GM12891 (cell line): Measurements from ENCODE around the gene ZNRD2.

ENCODE experiments used
- DNase-seq: peaks from one replicate; pipeline ENCODE4 v3.0.0; 2011; ENCODE audit warnings: low spot score; ENCODE audit not compliant: insufficient read length
- FAIRE-seq: peaks from 2 replicates; lab custom pipeline; 2011; peaks lifted over from hg19 to GRCh38; lab: Jason Lieb, UNC
- PAX5 ChIP-seq: IDR thresholded peaks from 2 replicates; pipeline ENCODE4 v1.6.1; 2011; ENCODE audit warnings: low read length, moderate library complexity, mild to moderate bottlenecking; ENCODE audit not compliant: insufficient read depth, severe bottlenecking
- POLR2A ChIP-seq: IDR thresholded peaks from 2 replicates; pipeline ENCODE4 v1.6.1; 2011; ENCODE audit warnings: low read depth, low read length, control low read depth
- POLR2AphosphoS5 ChIP-seq: IDR thresholded peaks from 2 replicates; pipeline ENCODE4 v1.6.1; 2011; ENCODE audit warnings: low read depth, low read length, control low read depth
- POU2F2 ChIP-seq: IDR thresholded peaks from 2 replicates; pipeline ENCODE4 v1.6.1; 2011; ENCODE audit warnings: low read depth, mild to moderate bottlenecking, control low read depth, low read length, moderate library complexity
- SPI1 ChIP-seq: IDR thresholded peaks from 2 replicates; pipeline ENCODE4 v1.6.1; 2011; ENCODE audit warnings: low read depth, low read length, control low read depth
- TAF1 ChIP-seq: IDR thresholded peaks from 2 replicates; pipeline ENCODE4 v1.6.1; 2011; ENCODE audit warnings: low read depth, low read length, control low read depth

Gene ZNRD2

GRCh38 chr11:65538232-65538914 is 31.9 kb upstream of the ZNRD2 start:
- FAIRE-seq (no peak), DNase-seq (no peak)
- TF ChIP-seq POLR2A (no peak), POLR2AphosphoS5 (no peak), SPI1 (no peak), TAF1 (no peak), POU2F2 (no peak), PAX5 (no peak)

DNA sequence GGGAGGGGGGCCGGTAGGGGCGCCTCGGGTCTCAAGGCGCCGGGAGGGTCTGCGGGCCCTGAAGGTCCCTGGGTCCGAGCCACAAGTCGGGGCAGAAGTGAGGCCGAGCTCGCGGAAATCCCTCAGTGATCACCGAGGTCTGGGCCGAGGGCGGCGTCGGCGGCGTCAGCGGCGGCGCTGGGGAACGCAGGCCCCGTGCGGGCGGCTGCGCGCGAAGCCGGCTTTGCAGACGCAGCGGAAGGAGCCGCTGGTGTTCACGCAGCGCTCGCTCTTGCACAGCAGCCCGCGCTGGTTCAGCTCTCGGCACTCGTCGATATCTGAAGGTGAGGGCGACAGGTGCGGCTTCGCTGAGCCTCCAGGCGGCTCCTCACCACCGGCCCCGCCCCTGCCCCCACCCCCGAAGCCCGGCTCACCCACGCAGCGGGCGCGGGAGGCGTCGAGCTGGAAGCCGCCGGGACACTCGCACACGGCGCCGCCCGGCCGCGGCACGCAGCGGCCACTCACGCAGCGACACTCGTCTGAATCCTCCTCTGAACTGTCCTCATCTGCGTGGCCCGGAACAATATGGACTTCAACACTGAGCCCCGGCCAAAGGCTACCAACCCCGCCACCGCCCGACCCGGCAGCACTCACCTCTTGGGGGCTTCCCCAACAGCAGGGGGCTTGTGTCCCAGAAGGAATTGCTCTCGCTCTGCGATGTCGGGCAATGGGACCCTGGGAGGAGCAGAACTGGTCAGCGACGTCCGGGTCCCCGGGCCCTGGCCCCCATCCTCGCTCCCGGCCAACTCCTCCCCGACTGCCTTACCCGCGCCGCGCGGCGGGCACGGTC is 31.1 kb upstream of the ZNRD2 start:
- FAIRE-seq, result no peak
- DNase-seq, result no peak
- TF ChIP-seq POLR2A, result no peak
- TF ChIP-seq TAF1, result no peak
- TF ChIP-seq POU2F2, result no peak
- TF ChIP-seq SPI1, result no peak
- no peak for TF ChIP-seq POLR2AphosphoS5
- TF ChIP-seq PAX5, result no peak

GRCh38 chr11:65539744-65540289 is 30.5 kb upstream of the ZNRD2 start:
- TF ChIP-seq SPI1 (no peak), POLR2A (no peak), PAX5 (no peak), POU2F2 (no peak), TAF1 (no peak), POLR2AphosphoS5 (no peak)
- FAIRE-seq, result no peak
- peak; percentile 89 for DNase-seq

GRCh38 chr11:65540290-65541092 is 29.8 kb upstream of the ZNRD2 start:
- DNase-seq (peak; percentile 99), FAIRE-seq (peak; percentile 97)
- TF ChIP-seq POLR2AphosphoS5 (peak; percentile 43; the same call in 1 of the 2 replicates), TAF1 (no peak), PAX5 (peak; percentile 64)

DNA sequence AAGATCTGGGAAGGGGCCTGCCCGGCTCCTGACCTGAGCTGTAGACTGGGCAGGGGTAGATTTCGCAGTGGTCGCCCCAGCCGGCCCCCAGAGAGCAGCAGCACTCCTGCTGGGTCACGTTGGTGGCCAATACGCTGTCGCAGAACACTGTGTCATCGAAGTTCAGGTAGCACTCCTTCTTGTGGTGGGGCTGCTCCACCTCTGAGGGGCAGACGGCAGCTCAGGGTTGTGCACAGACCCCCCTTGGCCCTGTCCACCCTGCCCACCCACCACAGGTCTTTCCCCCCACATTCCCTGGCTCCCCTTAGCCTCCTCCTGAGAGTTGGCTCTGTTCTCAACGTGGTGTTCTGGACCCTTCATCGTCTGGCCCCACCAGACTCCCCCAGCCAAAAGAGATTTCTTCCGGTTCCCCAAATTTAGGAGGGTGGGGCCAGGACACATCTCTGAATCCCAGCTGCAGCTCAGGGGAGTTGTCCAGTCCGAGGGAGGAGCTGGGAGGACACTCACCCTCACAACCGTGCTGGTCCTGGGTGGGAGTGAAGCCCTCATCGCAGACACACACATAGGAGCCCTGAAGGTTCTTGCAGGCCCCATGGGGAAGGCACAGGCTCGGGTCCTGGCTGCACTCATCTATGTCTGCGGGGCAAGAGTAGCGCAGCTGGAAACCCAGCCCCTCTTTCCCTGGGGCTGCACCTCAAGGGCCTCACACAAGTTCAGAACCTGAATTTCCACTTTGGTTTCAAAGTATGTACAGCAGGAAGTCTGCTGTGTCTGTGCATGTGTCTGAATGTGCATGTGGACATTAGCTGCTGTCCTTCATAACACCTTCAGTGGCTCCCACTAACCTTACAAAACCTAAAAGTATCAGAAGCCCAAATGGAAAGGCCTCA is 28.9 kb upstream of the ZNRD2 start:
- DNase-seq (no peak), FAIRE-seq (peak; percentile 69)
- TF ChIP-seq SPI1, result no peak
- TF ChIP-seq POLR2AphosphoS5, result no peak
- no peak for TF ChIP-seq TAF1
- TF ChIP-seq POU2F2, result no peak
- TF ChIP-seq POLR2A, result no peak

GRCh38 chr11:65542738-65543390 is 27.4 kb upstream of the ZNRD2 start:
- FAIRE-seq, result no peak
- TF ChIP-seq SPI1 (no peak), POLR2A (no peak), TAF1 (no peak), POU2F2 (no peak)
- DNase-seq, result no peak

DNA sequence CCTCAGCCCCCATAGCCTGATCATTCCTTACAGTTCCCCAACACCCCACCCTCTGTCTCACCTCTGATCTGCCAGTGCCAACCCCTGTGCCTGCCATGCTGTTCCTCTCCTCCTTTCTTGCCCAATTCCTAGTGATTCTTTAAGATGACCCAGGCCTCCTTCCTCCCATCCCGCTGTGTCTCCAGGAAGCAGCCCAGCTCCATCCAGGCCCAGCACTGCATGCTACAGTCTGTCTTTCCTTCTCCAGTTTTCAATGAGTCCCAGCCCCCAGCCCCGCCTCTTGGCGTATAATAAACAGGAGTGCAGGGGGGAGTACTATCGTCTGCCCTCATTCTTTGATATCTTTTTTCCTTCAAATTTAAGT is 24.4 kb upstream of the ZNRD2 start:
- FAIRE-seq, result no peak
- TF ChIP-seq POLR2A, result no peak
- no peak for TF ChIP-seq SPI1
- no peak for TF ChIP-seq TAF1
- no peak for TF ChIP-seq PAX5
- TF ChIP-seq POU2F2, result no peak
- TF ChIP-seq POLR2AphosphoS5, result no peak
- DNase-seq, result no peak
